Gastroesophageal sphincter (tissue), 4 donors: ENCODE data around the gene MR1. TPM values are rescaled to one million over a fixed set of nuclear protein-coding genes. Genes with fewer than 3 reads are reported as not detected.

Experiments used
- ATAC-seq: fragments of 150-250 bp; one replicate; pipeline ENCODE4 v1.9.1; 2016; ENCODE audit warnings: mild to moderate bottlenecking, moderate library complexity
- H3K27ac ChIP-seq, 4 donors: fragments of 200-600 bp; sonication (generic) in 3 of 4; 1 replicate in 3 of 4; 2 replicates in 1 of 4; pipeline ENCODE4 v1.5.1; 2016 to 2019
- H3K27me3 ChIP-seq: fragments of 200-600 bp; sonication (generic); one replicate; pipeline ENCODE4 v1.5.1; 2019
- H3K36me3 ChIP-seq, 2 donors: fragments of 200-600 bp; sonication (generic); one replicate each; pipeline ENCODE4 v1.5.1; 2019; ENCODE audit warnings: control low read depth in 1 of 2
- H3K4me1 ChIP-seq, 3 donors: fragments of 200-600 bp; sonication (generic); 1 replicate in 2 of 3; 2 replicates in 1 of 3; pipeline ENCODE4 v1.5.1; 2016 to 2019; ENCODE audit warnings: control low read depth in 2 of 3
- H3K4me3 ChIP-seq, 2 donors: fragments of 200-600 bp; sonication (generic); one replicate each; pipeline ENCODE4 v1.5.1; 2019; ENCODE audit warnings: mild to moderate bottlenecking in 1 of 2, moderate library complexity in 1 of 2
- H3K9me3 ChIP-seq, 3 donors: fragments of 200-600 bp; sonication (generic); one replicate each; pipeline ENCODE4 v1.5.1; 2017 to 2019; ENCODE audit warnings: control low read depth in 2 of 3
- CTCF ChIP-seq, 4 experiments: fragments of 200-600 bp in 2 of 4; fragments of 450-650 bp in 2 of 4; sonication (generic) in 1 of 4; IDR thresholded peaks; one replicate each; pipeline ENCODE4 v1.5.1; 2017 to 2019; ENCODE audit warnings: antibody characterized with exemption in 4 of 4, mild to moderate bottlenecking in 2 of 4, moderate library complexity in 2 of 4
- EP300 ChIP-seq: sonication (generic); formaldehyde crosslinking; IDR thresholded peaks from one replicate; pipeline ENCODE4 v1.6.1; 2017; ENCODE audit warnings: antibody characterized with exemption, mild to moderate bottlenecking
- POLR2A ChIP-seq, 2 donors: fragments of 450-650 bp; IDR thresholded peaks; one replicate each; pipeline ENCODE4 v1.6.1; 2017; ENCODE audit warnings: antibody characterized with exemption in 2 of 2, mild to moderate bottlenecking in 2 of 2, moderate library complexity in 1 of 2
- POLR2AphosphoS5 ChIP-seq: sonication (generic); formaldehyde crosslinking; IDR thresholded peaks from one replicate; pipeline ENCODE4 v1.6.1; 2017; ENCODE audit warnings: antibody characterized with exemption
- WGBS, 2 donors: methylation state at CpG; one replicate each; pipeline ENCODE4 v1.1.5; 2018; ENCODE audit warnings: low coverage in 1 of 2; 5-methylcytosine and 5-hydroxymethylcytosine counted together
- total RNA-seq, 4 donors: library from RNA; depleted of rRNA; stranded (reverse); fragments of >200 nt; gene quantifications; one replicate each; pipeline ENCODE4 v1.1.0, GENCODE V29; 2016

Gene MR1
- total RNA-seq, 4 donors from 2014 or later: 15.3 to 19.8 (median 18.2) TPM

- no peak for TF ChIP-seq CTCF (IDR thresholded peaks at IDR 0.05)
- TF ChIP-seq POLR2A (IDR thresholded peaks at IDR 0.05): no peak
- no peak for TF ChIP-seq EP300
- TF ChIP-seq POLR2AphosphoS5: no peak
- Histone ChIP-seq H3K36me3 (no peaks in the 10 kb centered on the region), H3K4me3 (no peak overlapping the region), H3K27ac (peak overlapping the region in 1 of 4 donors; percentile 53), H3K9me3 (no peaks in the 10 kb centered on the region), H3K27me3 (no peaks in the 10 kb centered on the region), H3K4me1 (peaks cover 0 to 10% (median 0%) of the 10 kb centered on the region in 3 donors)
- WGBS, 2 donors: 39 to 44% methylated on average over 7 of the region's 7 CpGs
- no peak for ATAC-seq
These were observed 43.9 kb downstream of the MR1 start for GRCh38 chr1:181077576-181078242.

GRCh38 chr1:181079382-181079781 lies 45.6 kb downstream of the MR1 start:
- H3K27me3 ChIP-seq: no peaks in the 10 kb centered on the region
- H3K4me3 ChIP-seq: no peak overlapping the region
- H3K27ac ChIP-seq: no peak overlapping the region
- no peak for TF ChIP-seq EP300
- TF ChIP-seq POLR2AphosphoS5: no peak
- TF ChIP-seq POLR2A (IDR thresholded peaks at IDR 0.05): no peak
- TF ChIP-seq CTCF (IDR thresholded peaks at IDR 0.05): no peak
- no peaks in the 10 kb centered on the region for H3K9me3 ChIP-seq
- H3K36me3 ChIP-seq: no peaks in the 10 kb centered on the region
- peaks cover 0 to 10% (median 0%) of the 10 kb centered on the region in 3 donors for H3K4me1 ChIP-seq
- no peak for ATAC-seq
- 62 to 74% methylated on average over 2 of the region's 2 CpGs for WGBS, 2 donors

GRCh38 chr1:181079920-181080319 lies 46.1 kb downstream of the MR1 start:
- Histone ChIP-seq H3K9me3 (no peaks in the 10 kb centered on the region), H3K4me1 (peaks cover 0 to 10% (median 0%) of the 10 kb centered on the region in 3 donors), H3K4me3 (no peak overlapping the region), H3K27ac (no peak overlapping the region), H3K36me3 (no peaks in the 10 kb centered on the region), H3K27me3 (no peaks in the 10 kb centered on the region)
- WGBS, 2 donors: 46 to 78% methylated on average over 4 of the region's 4 CpGs
- TF ChIP-seq CTCF (IDR thresholded peaks at IDR 0.05) (no peak), EP300 (no peak), POLR2A (IDR thresholded peaks at IDR 0.05) (no peak), POLR2AphosphoS5 (no peak)
- ATAC-seq: no peak

- Histone ChIP-seq H3K4me1 (peaks cover 0 to 10% (median 0%) of the 10 kb centered on the region in 3 donors), H3K36me3 (no peaks in the 10 kb centered on the region), H3K27me3 (no peaks in the 10 kb centered on the region), H3K4me3 (no peak overlapping the region), H3K27ac (no peak overlapping the region), H3K9me3 (no peaks in the 10 kb centered on the region)
- WGBS, 2 donors: 92 to 94% methylated on average over 4 of the region's 4 CpGs
- TF ChIP-seq POLR2AphosphoS5 (no peak), POLR2A (IDR thresholded peaks at IDR 0.05) (no peak), CTCF (IDR thresholded peaks at IDR 0.05) (no peak), EP300 (no peak)
- ATAC-seq: no peak
These were observed 46.8 kb downstream of the MR1 start for GRCh38 chr1:181080556-181080955.

- Histone ChIP-seq H3K9me3 (no peaks in the 10 kb centered on the region), H3K27ac (no peak overlapping the region), H3K27me3 (no peaks in the 10 kb centered on the region), H3K36me3 (no peaks in the 10 kb centered on the region), H3K4me1 (peaks cover 0 to 10% (median 0%) of the 10 kb centered on the region in 3 donors), H3K4me3 (no peak overlapping the region)
- no peak for ATAC-seq
- no CpG with 5 or more reads among the region's 3 CpGs for WGBS, 2 donors
- TF ChIP-seq CTCF (IDR thresholded peaks at IDR 0.05) (no peak), POLR2A (IDR thresholded peaks at IDR 0.05) (no peak), EP300 (no peak), POLR2AphosphoS5 (no peak)
These were observed 47.6 kb downstream of the MR1 start for GRCh38 chr1:181081395-181081794.
